Heart left ventricle (tissue), 13 donors: Measurements from ENCODE around the gene KRTAP9-2.
"Not testable (repeated sequence)": the region's sequence is repeated elsewhere in the genome, so short reads cannot be mapped to it uniquely, and the experiment has no call there.

Experiments
- POLR2A ChIP-seq, 2 donors: fragments of 450-650 bp; IDR thresholded peaks; one replicate each; pipeline ENCODE4 v1.6.1; 2017; ENCODE audit warnings: antibody characterized with exemption in 2 of 2, mild to moderate bottlenecking in 2 of 2, moderate library complexity in 2 of 2
- TF ChIP-seq, protein P1 (sequence below), 12 donors: fragments of 200-600 bp; sonication (generic) in 4 of 12; IDR thresholded peaks; one replicate each; pipeline versions ENCODE4 v1.5.0 to v1.8.0; 2018 to 2022; ENCODE audit warnings: antibody characterized with exemption in 12 of 12, mild to moderate bottlenecking in 5 of 12
- donor health status: ischemic (EF 13 %, LVEDD 7.1; RV severe dilation, severe dysfunction).
- donor health status: DM: no; HTN: yes; CAD: no.
- donor health status: DM: no; HTN: no; CAD: no.
- donor health status: ischemic (EF 25% LVEDD 6.9; RV normal size, moderate dysfunction).
- donor health status: ischemic (EF 25% LVEDD 5.7; RV mildly dilated, moderate dysfunction).
- donor health status: ischemic (EF 35%, LVEDD 5.7; RV mildly dilated, moderate dysfunction).
- donor health status: nonischemic (EF 11% LVEDD 7.7; RV severe dilation, severe dysfunction).
- donor health status: DM: yes; HTN: yes; CAD: no.
- donor health status: PGD.
- donor health status: ischemic (EF 29% LVEDD 5.4; RV normal size, mild dysfunction).
- donor health status: nonischemic (EF 23%, LVEDD 6.1; RV moderate dilation, normal function).

GRCh38 chr17:41246995-41247787 lies 20.7 kb downstream of the KRTAP9-2 start:
- TF ChIP-seq, protein P1, sequence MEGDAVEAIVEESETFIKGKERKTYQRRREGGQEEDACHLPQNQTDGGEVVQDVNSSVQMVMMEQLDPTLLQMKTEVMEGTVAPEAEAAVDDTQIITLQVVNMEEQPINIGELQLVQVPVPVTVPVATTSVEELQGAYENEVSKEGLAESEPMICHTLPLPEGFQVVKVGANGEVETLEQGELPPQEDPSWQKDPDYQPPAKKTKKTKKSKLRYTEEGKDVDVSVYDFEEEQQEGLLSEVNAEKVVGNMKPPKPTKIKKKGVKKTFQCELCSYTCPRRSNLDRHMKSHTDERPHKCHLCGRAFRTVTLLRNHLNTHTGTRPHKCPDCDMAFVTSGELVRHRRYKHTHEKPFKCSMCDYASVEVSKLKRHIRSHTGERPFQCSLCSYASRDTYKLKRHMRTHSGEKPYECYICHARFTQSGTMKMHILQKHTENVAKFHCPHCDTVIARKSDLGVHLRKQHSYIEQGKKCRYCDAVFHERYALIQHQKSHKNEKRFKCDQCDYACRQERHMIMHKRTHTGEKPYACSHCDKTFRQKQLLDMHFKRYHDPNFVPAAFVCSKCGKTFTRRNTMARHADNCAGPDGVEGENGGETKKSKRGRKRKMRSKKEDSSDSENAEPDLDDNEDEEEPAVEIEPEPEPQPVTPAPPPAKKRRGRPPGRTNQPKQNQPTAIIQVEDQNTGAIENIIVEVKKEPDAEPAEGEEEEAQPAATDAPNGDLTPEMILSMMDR (IDR thresholded peaks at IDR 0.05): not testable (repeated sequence)
- not testable (repeated sequence) for TF ChIP-seq POLR2A (IDR thresholded peaks at IDR 0.05)
